GM21367 (cell line): ENCODE results near the gene SMARCC1.

Source experiments
- ATAC-seq: cut with Tn5 transposase; IDR thresholded peaks from one replicate; pipeline ENCODE4 v1.9.1; 2021; ENCODE audit not compliant: unreplicated experiment

Gene SMARCC1

GRCh38 chr3:47636921-47637320 lies 144.8 kb downstream of the SMARCC1 start:
- ATAC-seq = no peak

DNA sequence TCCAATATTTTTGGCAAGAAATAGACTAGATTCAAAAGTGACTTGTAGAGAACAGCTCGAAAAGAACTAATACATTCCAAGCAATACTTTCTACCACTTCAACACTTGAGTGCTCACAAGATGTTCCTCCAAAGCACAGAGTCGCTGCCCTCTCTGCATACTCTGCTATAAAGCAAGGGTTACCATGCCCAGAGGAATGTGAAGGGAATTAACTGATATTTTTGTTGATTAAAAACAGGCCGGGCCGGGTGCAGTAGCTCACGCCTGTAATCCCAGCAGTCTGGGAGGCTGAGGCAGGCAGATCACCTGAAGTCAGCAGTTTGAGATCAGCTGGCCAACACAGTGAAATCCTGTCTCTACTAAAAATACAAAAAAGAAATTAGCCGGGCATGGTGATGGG lies 145.5 kb downstream of the SMARCC1 start:
- ATAC-seq = no peak

DNA sequence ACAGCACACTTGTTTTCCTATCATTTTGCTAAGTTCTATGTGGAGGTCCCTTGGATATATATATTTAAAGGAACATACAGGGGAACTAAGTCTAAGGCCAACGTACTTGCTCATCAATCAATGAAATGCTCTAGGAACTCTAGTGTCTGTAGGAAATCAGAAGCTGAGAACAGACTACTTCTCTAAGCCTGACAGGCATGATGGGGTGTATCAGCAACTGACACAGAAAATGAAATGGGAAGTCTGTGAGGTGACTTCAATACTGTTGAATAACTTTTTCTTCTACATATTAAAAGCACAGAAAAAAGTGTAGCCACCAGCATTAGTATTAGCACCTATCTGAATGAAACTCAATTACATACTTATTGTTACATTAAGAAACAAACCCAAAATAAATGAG lies 146.2 kb downstream of the SMARCC1 start:
- no peak for ATAC-seq

GRCh38 chr3:47634996-47635395 lies 146.7 kb downstream of the SMARCC1 start:
- no peak for ATAC-seq

DNA sequence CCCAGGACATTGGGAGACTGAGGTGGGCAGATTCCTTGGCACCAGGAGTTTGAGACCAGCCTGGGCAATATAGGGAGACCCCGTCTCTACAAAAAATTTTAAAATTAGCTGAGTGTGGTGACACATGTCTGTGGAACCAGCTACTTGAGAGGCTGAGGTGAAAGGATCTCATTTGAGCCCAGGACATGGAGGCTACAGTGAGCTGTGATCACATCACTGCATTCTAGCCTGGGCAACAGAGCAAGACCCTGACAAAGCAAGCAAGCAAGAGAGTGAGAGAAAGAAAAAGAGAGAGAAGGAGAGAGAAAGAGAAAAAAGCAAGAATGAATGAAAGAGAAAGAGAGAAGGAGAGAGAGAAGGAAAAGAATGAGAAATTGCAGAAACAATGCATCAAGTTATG lies 150.9 kb downstream of the SMARCC1 start:
- no peak for ATAC-seq

DNA sequence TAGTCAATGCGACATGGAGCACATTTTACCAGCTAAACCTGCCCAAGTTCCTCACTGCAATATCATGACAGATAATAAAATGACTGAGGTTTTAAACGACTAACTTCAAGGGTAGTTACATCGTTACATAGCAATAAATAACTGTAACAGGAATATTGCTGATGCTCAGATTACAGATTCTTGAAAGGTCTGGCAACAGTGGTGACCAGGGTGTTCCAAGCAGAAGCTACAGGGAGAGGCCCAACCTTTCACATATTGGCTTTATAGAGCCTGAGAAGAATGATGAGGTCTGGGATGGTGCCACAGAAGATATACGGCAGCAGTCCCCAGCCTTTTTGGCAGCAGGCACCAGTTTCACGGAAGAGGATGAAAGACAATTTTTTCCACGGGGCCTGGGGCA lies 151.9 kb downstream of the SMARCC1 start:
- ATAC-seq = no peak

GRCh38 chr3:47628426-47628825 lies 153.3 kb downstream of the SMARCC1 start:
- no peak for ATAC-seq

DNA sequence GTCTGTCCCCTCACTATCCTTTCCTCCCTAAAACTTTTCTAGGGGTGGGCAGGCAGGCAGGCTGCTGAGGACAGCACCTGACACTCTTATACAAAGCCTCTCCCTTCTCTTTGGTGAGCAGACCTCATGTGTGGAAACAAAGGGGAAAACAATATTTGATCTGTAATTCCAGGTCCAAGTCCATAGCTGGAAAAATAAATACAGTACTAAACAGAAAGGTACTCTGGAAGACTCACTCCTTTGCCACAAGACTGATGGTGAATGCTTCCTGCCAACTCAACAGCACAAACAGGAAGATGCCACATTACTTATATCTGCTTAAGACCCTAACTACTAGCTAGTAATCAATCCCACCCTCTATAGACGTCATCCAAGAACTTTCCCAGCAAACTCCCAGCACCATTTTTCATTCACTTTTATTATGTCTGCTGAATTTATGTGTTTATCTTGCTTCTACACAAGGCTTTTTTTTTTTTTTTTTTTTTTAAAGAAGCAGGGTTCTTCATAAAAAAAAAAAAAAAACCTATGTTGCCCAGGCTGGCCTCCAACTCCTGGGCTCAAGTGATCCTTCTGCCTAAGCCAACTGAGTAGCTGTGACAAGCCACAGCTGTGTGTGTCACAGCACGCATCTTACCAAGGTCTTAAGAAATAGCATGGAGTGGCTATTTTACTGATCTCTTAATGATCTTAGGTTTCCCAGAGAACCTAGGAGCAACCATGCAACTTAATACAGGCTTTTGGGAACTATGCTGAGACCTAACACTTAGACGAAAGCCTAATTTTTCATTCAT lies 158.8 kb downstream of the SMARCC1 start:
- no peak for ATAC-seq

- no peak for ATAC-seq
Measured at GRCh38 chr3:47617086-47618010, 164.3 kb downstream of the SMARCC1 start.

- ATAC-seq = no peak
Measured at GRCh38 chr3:47614788-47615187, 166.9 kb downstream of the SMARCC1 start.

- no peak for ATAC-seq
Measured at GRCh38 chr3:47613722-47614121, 168.0 kb downstream of the SMARCC1 start.

GRCh38 chr3:47612879-47613278 lies 168.8 kb downstream of the SMARCC1 start:
- ATAC-seq = no peak

DNA sequence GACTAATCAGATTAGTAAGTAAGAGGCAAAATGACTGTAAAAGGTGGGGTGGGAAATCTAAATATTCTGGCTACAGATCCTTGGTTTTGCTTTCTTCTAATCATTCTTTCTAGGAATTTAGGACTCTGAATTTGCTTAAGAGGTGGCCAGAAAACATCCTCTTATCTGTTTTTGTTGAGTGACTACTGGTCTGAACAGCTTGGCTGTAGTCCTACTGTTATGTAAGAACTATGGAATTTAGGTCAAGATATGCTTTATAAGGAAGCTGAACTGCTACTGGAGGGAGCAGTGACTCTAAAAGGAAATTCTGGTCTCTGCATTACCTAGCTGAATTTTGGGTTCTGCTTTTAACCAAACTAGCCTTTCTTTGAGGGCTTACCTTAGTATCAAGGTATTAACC lies 169.5 kb downstream of the SMARCC1 start:
- ATAC-seq = no peak

DNA sequence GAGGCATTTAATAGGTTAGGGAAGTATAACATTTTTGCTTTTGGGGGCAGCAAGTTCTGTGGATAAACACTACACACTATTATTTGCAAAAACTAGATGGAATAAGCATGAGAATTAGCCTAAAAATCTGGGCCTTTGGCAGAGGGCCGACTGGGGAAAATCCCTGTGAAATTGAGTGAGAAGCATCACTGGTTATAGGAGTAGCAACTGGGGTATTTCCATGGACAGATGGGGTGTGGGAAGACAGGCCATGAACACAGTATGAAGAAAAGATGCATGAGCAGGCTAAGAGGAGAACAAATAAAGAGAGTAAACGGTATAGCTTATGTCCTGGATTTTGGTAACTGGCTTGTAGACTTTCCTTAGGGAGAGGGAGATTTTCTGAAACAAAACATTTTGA lies 170.1 kb downstream of the SMARCC1 start:
- no peak for ATAC-seq

GRCh38 chr3:47610583-47610982 lies 171.1 kb downstream of the SMARCC1 start:
- no peak for ATAC-seq

DNA sequence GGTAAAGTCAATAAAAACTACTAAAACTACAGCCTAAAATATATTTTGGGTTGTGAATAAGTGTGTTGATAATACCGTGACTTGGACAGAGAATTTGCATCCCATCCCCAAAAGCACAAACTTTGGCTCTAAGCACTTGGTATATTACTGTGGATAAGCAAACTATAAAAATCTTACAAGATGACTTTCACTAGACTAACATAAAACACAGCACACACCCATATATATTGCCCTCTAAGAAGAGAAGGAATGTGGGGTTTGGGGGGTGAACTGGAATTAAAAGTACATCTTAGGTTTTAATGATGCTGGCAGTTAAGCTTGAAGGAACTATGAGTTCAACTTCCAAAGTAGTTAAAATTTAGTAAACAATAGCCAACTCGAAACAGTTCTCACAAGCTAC lies 174.4 kb downstream of the SMARCC1 start:
- no peak for ATAC-seq

GRCh38 chr3:47606165-47606564 lies 175.5 kb downstream of the SMARCC1 start:
- ATAC-seq = no peak

DNA sequence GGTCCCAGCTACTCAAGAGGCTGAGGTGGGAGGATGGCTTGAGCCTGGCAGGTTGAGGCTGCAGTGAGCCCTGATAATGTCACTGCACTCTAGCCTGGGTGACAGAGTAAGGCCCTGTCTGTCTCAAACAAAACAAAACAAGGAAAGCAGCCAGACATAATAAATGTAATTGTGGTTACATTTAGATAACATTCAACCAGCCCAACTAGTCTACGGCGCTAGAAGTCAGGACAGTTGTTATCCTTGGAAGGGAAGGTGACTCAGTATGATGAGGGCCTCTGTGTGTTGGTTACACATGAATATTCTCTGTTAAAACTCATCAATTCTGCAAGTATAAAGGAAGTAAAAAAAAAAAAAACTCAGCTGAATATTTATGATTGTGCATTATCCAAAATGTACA lies 176.0 kb downstream of the SMARCC1 start:
- ATAC-seq = no peak

- ATAC-seq = no peak
Measured at GRCh38 chr3:47604145-47604544, 177.5 kb downstream of the SMARCC1 start.

DNA sequence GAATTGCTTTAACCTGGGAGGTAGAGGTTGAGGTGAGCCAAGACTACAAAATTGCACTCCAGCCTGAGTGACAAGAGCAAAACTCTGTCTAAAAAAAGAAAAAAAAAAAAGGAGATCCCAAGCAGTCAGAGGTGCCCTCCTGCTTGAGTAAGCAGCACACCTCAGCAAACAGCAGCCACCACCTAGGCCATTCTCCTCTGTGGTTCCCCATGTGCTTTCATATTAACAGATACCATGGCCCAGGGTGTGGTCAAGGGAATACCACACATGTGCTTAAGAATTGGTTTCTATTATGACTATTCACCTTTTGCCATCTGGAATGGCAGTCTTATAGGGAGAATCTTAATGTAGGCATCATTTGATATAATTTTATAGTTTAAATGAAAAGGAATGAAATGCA lies 178.4 kb downstream of the SMARCC1 start:
- ATAC-seq = no peak

DNA sequence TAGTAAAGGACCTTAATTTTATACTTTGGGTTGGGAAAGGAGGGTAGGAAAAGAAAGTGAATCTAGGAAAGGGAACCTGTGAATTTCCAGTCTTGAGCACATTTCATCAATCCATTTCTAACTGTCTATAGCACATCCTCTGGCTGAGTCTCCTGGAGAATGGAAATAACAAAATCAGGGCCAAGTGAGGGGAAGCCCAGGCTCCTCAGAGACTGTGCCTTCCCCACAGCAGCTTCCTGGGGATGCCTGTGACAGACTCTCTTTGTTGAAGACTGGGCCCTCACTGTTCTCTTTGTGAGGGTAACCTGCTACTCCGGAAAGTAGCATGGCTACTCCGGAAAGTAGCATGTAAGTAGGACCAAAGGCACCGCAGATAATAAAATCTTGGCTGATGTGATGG lies 180.4 kb downstream of the SMARCC1 start:
- ATAC-seq = no peak

- no peak for ATAC-seq
Measured at GRCh38 chr3:47594792-47595191, 186.9 kb downstream of the SMARCC1 start.
